H9 (cell line): ENCODE data around the gene TMTC3. TPM values are rescaled to one million over a fixed set of nuclear protein-coding genes. Genes with fewer than 3 reads are reported as not detected.

Source experiments
- DNase-seq: peaks from one replicate; pipeline ENCODE4 v3.0.0-alpha.2; 2017
- H2AFZ ChIP-seq: one replicate; pipeline ENCODE4 v1.6.1; 2013; ENCODE audit warnings: mild to moderate bottlenecking, low read length, control low read depth, moderate library complexity
- H2AK5ac ChIP-seq: 2 replicates; pipeline ENCODE4 v1.6.1; 2013; ENCODE audit warnings: low read length, control low read depth, mixed read lengths; ENCODE audit not compliant: insufficient read length
- H2BK120ac ChIP-seq: one replicate; pipeline ENCODE4 v1.6.1; 2013; ENCODE audit warnings: low read depth, mild to moderate bottlenecking, low read length, control low read depth, inconsistent platforms; ENCODE audit not compliant: poor library complexity, severe bottlenecking
- H2BK12ac ChIP-seq: 2 replicates; pipeline ENCODE4 v1.6.1; 2013; ENCODE audit warnings: low read length, control low read depth, mixed read lengths, low read depth; ENCODE audit not compliant: insufficient read length
- H2BK15ac ChIP-seq: 2 replicates; pipeline ENCODE4 v1.6.1; 2013; ENCODE audit warnings: low read depth, low read length, control low read depth
- H2BK20ac ChIP-seq: one replicate; pipeline ENCODE4 v1.6.1; 2013; ENCODE audit warnings: low read depth, mild to moderate bottlenecking, low read length, control low read depth, inconsistent platforms; ENCODE audit not compliant: poor library complexity, severe bottlenecking
- H2BK5ac ChIP-seq: 2 replicates; pipeline ENCODE4 v1.6.1; 2013; ENCODE audit warnings: low read length, control low read depth, mixed read lengths; ENCODE audit not compliant: insufficient read length
- H3K14ac ChIP-seq: 2 replicates; pipeline ENCODE4 v1.6.1; 2013; ENCODE audit warnings: low read length, control low read depth; ENCODE audit not compliant: insufficient read depth
- H3K18ac ChIP-seq: 2 replicates; pipeline ENCODE4 v1.6.1; 2013; ENCODE audit warnings: low read depth, mild to moderate bottlenecking, mixed read lengths, low read length, control low read depth; ENCODE audit not compliant: insufficient read length
- H3K23ac ChIP-seq: 2 replicates; pipeline ENCODE4 v1.6.1; 2013; ENCODE audit warnings: low read length, control low read depth, mixed read lengths, low read depth; ENCODE audit not compliant: insufficient read length
- H3K23me2 ChIP-seq: 2 replicates; pipeline ENCODE4 v1.6.1; 2013; ENCODE audit warnings: low read depth, mild to moderate bottlenecking, mixed read lengths, low read length, control low read depth; ENCODE audit not compliant: insufficient read length, poor library complexity, severe bottlenecking
- H3K27ac ChIP-seq: 2 replicates; pipeline ENCODE4 v1.5.1; 2013; ENCODE audit warnings: low read length, control low read depth, mixed read lengths, low read depth; ENCODE audit not compliant: insufficient read length
- H3K27me3 ChIP-seq: 2 replicates; pipeline ENCODE4 v1.6.1; 2013; ENCODE audit warnings: low read length, control low read depth, inconsistent platforms; ENCODE audit not compliant: insufficient read depth
- H3K4ac ChIP-seq: 2 replicates; pipeline ENCODE4 v1.6.1; 2013; ENCODE audit warnings: low read depth, mild to moderate bottlenecking, control low read depth, inconsistent platforms, low read length, moderate library complexity
- H3K4me1 ChIP-seq: 2 replicates; pipeline ENCODE4 v1.6.1; 2013; ENCODE audit warnings: low read length, control low read depth, inconsistent platforms; ENCODE audit not compliant: insufficient read depth
- H3K4me2 ChIP-seq: 2 replicates; pipeline ENCODE4 v1.6.1; 2013; ENCODE audit warnings: low read length, control low read depth, mixed read lengths; ENCODE audit not compliant: insufficient read length, insufficient read depth
- H3K56ac ChIP-seq: 2 replicates; pipeline ENCODE4 v1.6.1; 2013; ENCODE audit warnings: low read depth, mild to moderate bottlenecking, mixed read lengths, low read length, control low read depth; ENCODE audit not compliant: insufficient read length
- H3K79me1 ChIP-seq: 2 replicates; pipeline ENCODE4 v1.6.1; 2013; ENCODE audit warnings: low read depth, mild to moderate bottlenecking, moderate library complexity, low read length, control low read depth, inconsistent platforms; ENCODE audit not compliant: insufficient read depth, poor library complexity, severe bottlenecking
- H3K79me2 ChIP-seq: 2 replicates; pipeline ENCODE4 v1.6.1; 2013; ENCODE audit warnings: low read length, control low read depth, inconsistent platforms; ENCODE audit not compliant: insufficient read depth
- H3K9ac ChIP-seq: 2 replicates; pipeline ENCODE4 v1.6.1; 2013; ENCODE audit warnings: low read length, control low read depth, mixed read lengths; ENCODE audit not compliant: insufficient read length; ENCODE audit errors: extremely low read depth
- H3K9me3 ChIP-seq: one replicate; pipeline ENCODE4 v1.6.1; 2013; ENCODE audit warnings: low read depth, low read length, inconsistent platforms; ENCODE audit not compliant: control insufficient read depth
- H3T11ph ChIP-seq: one replicate; pipeline ENCODE4 v1.6.1; 2013; ENCODE audit warnings: mild to moderate bottlenecking, low read length, control low read depth, inconsistent platforms
- H4K20me1 ChIP-seq: one replicate; pipeline ENCODE4 v1.6.1; 2013; ENCODE audit not compliant: control insufficient read depth, insufficient read length, insufficient read depth
- H4K5ac ChIP-seq: 2 replicates; pipeline ENCODE4 v1.6.1; 2013; ENCODE audit warnings: low read depth, mild to moderate bottlenecking, mixed read lengths, low read length, control low read depth; ENCODE audit not compliant: insufficient read length
- H4K8ac ChIP-seq: replicated peaks from 2 replicates; pipeline ENCODE4 v1.6.1; 2013; ENCODE audit warnings: low read length, control low read depth, mixed read lengths, low read depth; ENCODE audit not compliant: insufficient read length
- H4K91ac ChIP-seq: 2 replicates; pipeline ENCODE4 v1.6.1; 2013; ENCODE audit warnings: low read depth, mild to moderate bottlenecking, moderate library complexity, mixed read lengths, low read length, control low read depth; ENCODE audit not compliant: insufficient read length
- H3K27ac Mint-ChIP-seq, 3 experiments: 2 replicates in 2 of 3; 3 replicates in 1 of 3; pipeline ENCODE4 v1.8.0; 2020 to 2021; ENCODE audit warnings: mixed read lengths in 3 of 3, mild to moderate bottlenecking in 1 of 3, moderate library complexity in 1 of 3
- H3K27me3 Mint-ChIP-seq: 2 replicates; pipeline ENCODE4 v1.8.0; 2021; ENCODE audit warnings: low read depth, mild to moderate bottlenecking, moderate library complexity, mixed read lengths
- H3K36me3 Mint-ChIP-seq, 3 experiments: 2 replicates in 2 of 3; 3 replicates in 1 of 3; pipeline ENCODE4 v1.8.0; 2020 to 2021; ENCODE audit warnings: low read depth in 3 of 3, mixed read lengths in 3 of 3; ENCODE audit not compliant: insufficient read depth in 1 of 3
- H3K4me1 Mint-ChIP-seq, 2 experiments: 2 replicates each; pipeline ENCODE4 v1.8.0; 2020; ENCODE audit warnings: mixed read lengths in 2 of 2
- H3K4me3 Mint-ChIP-seq, 2 experiments: 2 replicates in 1 of 2; 3 replicates in 1 of 2; pipeline ENCODE4 v1.8.0; 2020 to 2021; ENCODE audit warnings: mild to moderate bottlenecking in 2 of 2, mixed read lengths in 2 of 2, moderate library complexity in 1 of 2
- H3K9me3 Mint-ChIP-seq, 2 experiments: 2 replicates in 1 of 2; 3 replicates in 1 of 2; pipeline ENCODE4 v1.8.0; 2020; ENCODE audit warnings: mild to moderate bottlenecking in 2 of 2, mixed read lengths in 2 of 2, moderate library complexity in 1 of 2
- WGBS: extraction: QIAGEN DNeasy Blood & Tissue Kit; methylation state at CpG from one replicate; pipeline ENCODE4 v1.1.7; 2013; ENCODE audit warnings: missing lambda C conversion rate, low lambda C conversion rate, mixed read lengths; ENCODE audit not compliant: insufficient read length; ENCODE audit errors: extremely low coverage; 5-methylcytosine and 5-hydroxymethylcytosine counted together
- total RNA-seq: library from RNA; stranded (reverse); gene quantifications from 2 replicates; pipeline ENCODE4 v1.2.1, GENCODE V29; 2021
- TF ChIP-seq, protein P1 (sequence below): fragments of 200-600 bp; sonication (generic); conservative IDR thresholded peaks from 3 replicates; pipeline ENCODE4 v1.8.0; 2021; ENCODE audit warnings: antibody characterized with exemption, mild to moderate bottlenecking

The TMTC3 gene
- total RNA-seq, 1 experiment from 2014 or later = 37.7 TPM

DNA sequence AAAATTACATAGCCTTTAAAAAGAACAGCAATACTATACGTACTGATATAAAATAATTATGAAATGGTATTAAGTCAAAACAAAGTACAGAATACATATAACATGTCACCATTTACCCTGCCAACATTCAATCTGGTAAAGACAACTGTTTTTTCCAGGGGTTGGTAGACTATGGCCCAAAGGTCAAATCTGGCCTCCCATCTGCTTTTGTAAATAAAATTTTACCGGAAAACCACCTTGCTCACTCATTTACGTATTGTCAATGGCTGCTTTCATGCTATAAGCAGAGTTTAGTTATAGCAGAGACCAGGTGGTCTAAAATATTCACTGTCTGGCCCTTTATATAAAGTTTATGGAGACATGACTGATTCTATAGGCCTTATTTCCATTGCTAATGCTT is 14.3 kb upstream of the TMTC3 start:
- H2BK15ac ChIP-seq = no peak overlapping the region
- H3K23me2 ChIP-seq = no peaks in the 10 kb centered on the region
- Mint-ChIP-seq H3K27me3 (no peaks in the 10 kb centered on the region), H3K27ac (no peak overlapping the region), H3K4me3 (no peak overlapping the region), H3K4me1 (no peaks in the 10 kb centered on the region), H3K9me3 (no peaks in the 10 kb centered on the region), H3K36me3 (peaks cover 0 to 12% (median 5%) of the 10 kb centered on the region in 3 experiments; a peak in 4 of 7 replicates)
- no peaks in the 10 kb centered on the region for H3K4me1 ChIP-seq
- H3K79me1 ChIP-seq = no peaks in the 10 kb centered on the region
- no peak overlapping the region for H3K14ac ChIP-seq
- H2AFZ ChIP-seq = no peak overlapping the region
- H4K20me1 ChIP-seq = no peaks in the 10 kb centered on the region
- no CpG with 5 or more reads among the region's 3 CpGs for WGBS
- H3K4me2 ChIP-seq = no peak overlapping the region
- H2BK12ac ChIP-seq = no peak overlapping the region
- H3K4ac ChIP-seq = no peak overlapping the region
- H3K18ac ChIP-seq = no peak overlapping the region
- H3K79me2 ChIP-seq = no peaks in the 10 kb centered on the region
- no peak overlapping the region for H3K9ac ChIP-seq
- H4K8ac ChIP-seq = no peak overlapping the region
- H3K56ac ChIP-seq = no peak overlapping the region
- no peak overlapping the region for H3K23ac ChIP-seq
- H2AK5ac ChIP-seq = no peak overlapping the region
- TF ChIP-seq, protein P1, sequence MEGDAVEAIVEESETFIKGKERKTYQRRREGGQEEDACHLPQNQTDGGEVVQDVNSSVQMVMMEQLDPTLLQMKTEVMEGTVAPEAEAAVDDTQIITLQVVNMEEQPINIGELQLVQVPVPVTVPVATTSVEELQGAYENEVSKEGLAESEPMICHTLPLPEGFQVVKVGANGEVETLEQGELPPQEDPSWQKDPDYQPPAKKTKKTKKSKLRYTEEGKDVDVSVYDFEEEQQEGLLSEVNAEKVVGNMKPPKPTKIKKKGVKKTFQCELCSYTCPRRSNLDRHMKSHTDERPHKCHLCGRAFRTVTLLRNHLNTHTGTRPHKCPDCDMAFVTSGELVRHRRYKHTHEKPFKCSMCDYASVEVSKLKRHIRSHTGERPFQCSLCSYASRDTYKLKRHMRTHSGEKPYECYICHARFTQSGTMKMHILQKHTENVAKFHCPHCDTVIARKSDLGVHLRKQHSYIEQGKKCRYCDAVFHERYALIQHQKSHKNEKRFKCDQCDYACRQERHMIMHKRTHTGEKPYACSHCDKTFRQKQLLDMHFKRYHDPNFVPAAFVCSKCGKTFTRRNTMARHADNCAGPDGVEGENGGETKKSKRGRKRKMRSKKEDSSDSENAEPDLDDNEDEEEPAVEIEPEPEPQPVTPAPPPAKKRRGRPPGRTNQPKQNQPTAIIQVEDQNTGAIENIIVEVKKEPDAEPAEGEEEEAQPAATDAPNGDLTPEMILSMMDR = no peak
- H2BK120ac ChIP-seq = no peak overlapping the region
- H4K91ac ChIP-seq = no peak overlapping the region
- no peak overlapping the region for H3K27ac ChIP-seq
- H4K5ac ChIP-seq = no peak overlapping the region
- no peak for DNase-seq
- H3K27me3 ChIP-seq = no peaks in the 10 kb centered on the region
- H2BK5ac ChIP-seq = no peak overlapping the region
- no peak overlapping the region for H2BK20ac ChIP-seq
- H3K9me3 ChIP-seq = no peaks in the 10 kb centered on the region
- H3T11ph ChIP-seq = no peak overlapping the region
